Fibroblast of the conjunctiva (primary cell): ENCODE measurements around the gene CHSY1.

Experiments used
- DNase-seq: peaks from one replicate; pipeline ENCODE4 v3.0.0-alpha.2; 2010; ENCODE audit warnings: low read depth

The CHSY1 gene

DNA sequence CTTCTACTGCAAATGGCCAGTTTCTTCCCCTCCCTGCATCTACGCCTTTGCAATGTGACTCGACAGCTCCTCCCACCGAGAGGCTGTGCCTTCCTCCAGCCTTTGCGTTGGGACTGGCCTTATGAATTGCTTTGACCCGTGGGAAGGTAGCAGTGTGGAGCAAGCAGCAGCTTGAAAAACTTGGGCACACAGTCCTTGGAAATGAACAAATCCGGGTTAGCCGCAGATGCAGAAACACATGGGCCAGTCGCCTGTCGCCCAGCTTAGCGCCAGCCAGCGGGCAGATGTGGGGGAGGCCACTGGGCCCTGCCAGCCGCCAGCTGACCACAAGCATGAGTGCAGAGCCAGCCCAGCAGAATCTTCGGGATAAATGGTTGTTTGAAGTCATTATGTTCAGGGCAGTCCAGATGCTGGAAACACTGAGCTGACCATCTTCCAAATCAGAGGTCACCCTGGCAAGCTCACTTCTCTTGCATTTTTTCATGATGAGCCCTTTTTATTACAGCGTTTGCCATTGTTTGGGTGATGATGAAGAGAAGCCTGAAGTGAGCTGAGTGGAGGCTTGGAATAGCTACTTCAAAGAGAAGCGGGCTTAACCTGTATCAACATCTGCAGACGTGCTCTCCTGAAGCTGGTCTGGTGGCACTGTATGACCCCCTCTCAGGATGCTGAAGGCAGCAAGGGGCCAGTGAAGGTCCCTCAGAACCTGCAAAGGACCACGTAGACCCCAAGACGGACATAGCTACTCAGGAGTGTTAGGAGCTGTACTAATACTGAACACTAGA, 15.7 kb upstream of the CHSY1 start:
- no peak for DNase-seq

- DNase-seq, result no peak
Measured at GRCh38 chr15:101266787-101267186, 14.9 kb upstream of the CHSY1 start.

DNA sequence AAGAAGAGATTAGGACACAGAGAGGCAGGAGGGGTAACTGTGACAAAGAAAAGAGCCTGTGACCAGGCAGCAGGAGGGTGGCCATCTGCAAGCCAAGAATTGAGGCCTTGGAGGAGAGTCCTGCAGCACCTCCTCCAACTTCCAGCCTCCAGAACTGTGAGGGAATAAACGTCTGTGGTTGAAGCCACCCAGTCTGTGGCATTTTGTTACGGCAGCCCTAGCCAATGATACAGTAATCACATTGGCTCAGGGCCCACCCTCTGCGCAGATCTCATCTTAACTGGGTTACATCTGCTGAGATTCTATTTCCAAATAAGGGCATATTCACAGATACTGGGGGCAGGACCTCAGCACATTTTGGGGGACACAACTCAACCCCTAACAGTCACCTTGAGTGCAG, 14.2 kb upstream of the CHSY1 start:
- DNase-seq, result no peak

DNA sequence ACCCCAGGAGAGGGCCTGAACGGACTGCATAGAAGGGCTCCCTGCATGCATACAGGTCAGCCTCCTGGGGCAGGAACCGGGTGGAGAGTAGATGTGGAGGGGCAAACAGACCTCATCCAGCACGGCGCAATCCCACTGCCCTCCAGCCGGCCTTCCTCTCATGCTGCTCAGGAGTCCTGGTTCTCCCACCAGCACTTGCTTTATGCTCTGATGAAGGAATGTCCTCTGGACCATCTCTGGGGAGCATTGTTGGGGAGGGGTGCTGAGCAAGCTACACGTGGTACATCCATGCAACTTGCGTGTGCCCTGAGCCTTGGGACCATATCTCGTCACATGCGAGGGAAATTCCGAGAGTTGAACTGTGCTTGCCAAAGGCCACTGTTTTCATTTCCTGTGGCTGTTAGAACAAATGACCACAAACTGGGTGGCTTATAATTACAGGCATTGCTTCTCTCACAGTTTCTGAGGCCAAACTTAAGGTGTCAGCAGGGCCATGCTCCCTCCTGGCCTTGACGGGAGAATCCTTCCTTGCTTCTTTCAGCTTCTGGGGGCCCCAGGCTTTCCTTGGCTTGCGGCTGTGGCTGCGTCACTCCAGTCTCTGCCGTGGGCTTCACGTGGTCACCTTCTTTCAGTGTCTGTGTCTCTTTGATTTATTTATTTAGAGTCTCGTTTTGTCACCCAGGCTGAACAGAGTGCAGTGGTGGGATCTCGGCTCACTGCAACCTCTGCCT, 13.2 kb upstream of the CHSY1 start:
- no peak for DNase-seq

GRCh38 chr15:101264011-101264410, 12.2 kb upstream of the CHSY1 start:
- DNase-seq, result no peak

DNA sequence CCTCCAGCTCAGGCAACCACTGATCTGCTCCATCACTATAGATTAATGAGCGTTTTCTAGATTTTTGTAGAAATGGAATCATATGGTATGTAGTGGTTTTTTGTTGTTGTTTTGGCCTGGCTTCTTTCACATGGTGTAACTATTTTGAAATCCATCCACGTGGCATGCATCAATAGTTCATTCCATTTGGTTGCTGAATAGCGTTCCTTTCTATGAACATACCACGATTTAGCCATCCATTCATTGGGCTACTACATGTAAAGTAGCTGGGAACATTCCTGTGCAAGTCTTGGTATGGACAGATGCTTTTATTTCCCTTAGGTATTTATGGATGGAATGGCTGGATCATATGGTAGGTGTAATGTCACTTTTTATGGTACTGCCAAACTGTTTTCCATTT, 10.7 kb upstream of the CHSY1 start:
- DNase-seq, result no peak

- peak; percentile 79 for DNase-seq
Measured at GRCh38 chr15:101258238-101259144, 6.6 kb upstream of the CHSY1 start.

DNA sequence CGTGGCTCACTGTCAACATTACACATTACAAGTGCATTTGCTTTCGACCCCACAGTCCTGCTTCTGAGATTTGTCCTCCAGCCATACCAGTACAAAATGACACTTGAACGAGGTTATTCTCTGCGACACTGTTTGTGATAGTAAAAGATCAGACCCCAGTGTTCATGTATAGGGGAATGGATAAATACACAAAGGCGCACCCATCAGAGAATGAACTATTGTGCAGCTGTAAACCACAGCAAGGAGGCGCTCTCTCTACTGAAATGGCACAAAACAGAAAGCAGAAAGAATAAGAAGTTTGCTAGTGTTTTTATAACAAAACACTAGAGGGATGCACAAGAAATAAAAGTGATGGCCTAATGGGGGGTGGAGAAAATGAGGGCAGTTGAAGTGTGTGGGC, 4.9 kb upstream of the CHSY1 start:
- no peak for DNase-seq

DNA sequence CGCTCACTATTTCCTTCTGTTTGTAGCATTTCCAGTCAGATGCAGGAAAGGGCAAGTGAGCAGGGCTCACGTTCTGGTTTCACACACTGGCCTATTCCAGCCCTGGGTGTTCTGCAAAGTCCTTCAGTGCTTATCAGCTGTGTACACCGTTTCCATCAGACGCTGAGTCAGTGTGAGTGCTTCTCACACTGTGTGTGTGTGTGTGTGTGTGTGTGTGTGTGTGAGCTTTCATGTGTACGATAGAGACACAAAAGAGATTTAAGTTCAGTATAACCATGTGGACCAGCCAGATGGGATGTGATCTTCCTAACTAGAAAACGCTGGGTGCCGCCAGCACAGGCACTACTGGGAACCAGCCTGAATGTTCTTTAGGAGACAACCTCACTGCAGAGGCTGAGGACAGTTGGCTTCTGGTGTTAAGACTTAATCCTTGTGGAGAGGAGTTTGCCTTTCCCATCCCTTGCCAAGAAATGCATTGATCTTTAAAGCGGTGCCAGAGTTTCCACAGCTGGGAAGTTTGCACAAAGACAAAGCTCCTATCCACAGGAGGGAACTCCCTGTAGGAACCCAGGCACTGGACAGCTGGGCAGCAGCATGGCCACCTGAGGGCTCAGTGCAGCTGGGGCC, 3.9 kb upstream of the CHSY1 start:
- no peak for DNase-seq

DNA sequence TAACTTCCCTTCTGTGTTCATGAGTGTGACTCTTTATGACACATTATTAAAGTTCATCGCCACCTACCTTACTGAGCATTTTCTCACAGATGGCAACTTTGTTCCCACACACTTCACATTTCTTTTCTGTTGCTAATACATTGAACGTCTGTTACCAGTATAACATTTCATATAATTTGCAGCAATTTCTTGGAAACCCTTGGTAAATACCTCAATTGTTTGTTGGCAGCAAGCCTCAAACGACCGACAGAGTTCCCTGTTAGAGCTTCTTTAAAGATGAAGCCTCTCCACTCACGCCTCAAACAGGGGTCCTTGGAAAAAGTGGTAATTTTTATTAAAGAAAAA, 3.2 kb upstream of the CHSY1 start:
- DNase-seq, result no peak

- DNase-seq, result no peak
Measured at GRCh38 chr15:101254157-101255050, 2.6 kb upstream of the CHSY1 start.

DNA sequence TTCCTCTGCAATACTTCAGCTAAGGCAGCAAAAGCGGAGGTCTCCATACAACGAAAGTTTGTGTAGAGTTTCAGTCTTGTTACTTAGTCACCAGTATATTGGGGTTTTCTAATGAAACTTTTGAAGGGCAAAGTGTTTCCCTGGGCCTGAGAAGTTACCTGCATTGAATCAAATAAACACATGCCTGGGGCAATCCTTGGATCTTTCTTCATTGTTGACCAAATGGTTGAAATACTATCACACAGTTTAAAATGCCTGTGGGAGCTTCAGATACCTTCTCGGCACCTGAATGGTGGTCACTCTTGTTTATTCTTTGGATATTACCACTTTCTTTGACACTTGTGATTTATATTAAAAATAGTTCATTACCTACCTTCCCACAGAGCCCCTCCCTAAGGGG, 988 bp upstream of the CHSY1 start:
- no peak for DNase-seq

GRCh38 chr15:101250873-101251829, 697 bp downstream of the CHSY1 start:
- no peak for DNase-seq

- DNase-seq, result peak; percentile 83
Measured at GRCh38 chr15:101250341-101250831, 1.5 kb downstream of the CHSY1 start.

DNA sequence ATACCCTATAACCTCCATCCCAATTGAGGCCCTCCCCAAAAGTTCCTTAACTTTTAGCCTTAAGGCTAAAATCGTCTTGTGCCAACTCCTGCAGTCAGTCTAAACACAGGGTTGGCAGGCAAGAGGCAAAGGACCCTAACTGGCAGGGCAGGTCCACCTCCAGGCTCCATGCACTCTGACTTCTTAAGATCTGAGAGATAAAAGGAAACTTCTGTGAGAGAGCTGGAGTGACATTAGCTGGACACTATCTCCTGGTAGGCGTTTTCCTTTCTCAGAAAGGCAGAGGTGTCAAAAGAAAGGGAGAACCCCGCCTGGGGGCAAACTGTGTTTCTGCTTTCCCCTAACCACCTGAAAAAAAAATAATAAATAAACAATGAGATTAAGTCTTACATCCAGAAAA, 3.6 kb downstream of the CHSY1 start:
- no peak for DNase-seq

DNA sequence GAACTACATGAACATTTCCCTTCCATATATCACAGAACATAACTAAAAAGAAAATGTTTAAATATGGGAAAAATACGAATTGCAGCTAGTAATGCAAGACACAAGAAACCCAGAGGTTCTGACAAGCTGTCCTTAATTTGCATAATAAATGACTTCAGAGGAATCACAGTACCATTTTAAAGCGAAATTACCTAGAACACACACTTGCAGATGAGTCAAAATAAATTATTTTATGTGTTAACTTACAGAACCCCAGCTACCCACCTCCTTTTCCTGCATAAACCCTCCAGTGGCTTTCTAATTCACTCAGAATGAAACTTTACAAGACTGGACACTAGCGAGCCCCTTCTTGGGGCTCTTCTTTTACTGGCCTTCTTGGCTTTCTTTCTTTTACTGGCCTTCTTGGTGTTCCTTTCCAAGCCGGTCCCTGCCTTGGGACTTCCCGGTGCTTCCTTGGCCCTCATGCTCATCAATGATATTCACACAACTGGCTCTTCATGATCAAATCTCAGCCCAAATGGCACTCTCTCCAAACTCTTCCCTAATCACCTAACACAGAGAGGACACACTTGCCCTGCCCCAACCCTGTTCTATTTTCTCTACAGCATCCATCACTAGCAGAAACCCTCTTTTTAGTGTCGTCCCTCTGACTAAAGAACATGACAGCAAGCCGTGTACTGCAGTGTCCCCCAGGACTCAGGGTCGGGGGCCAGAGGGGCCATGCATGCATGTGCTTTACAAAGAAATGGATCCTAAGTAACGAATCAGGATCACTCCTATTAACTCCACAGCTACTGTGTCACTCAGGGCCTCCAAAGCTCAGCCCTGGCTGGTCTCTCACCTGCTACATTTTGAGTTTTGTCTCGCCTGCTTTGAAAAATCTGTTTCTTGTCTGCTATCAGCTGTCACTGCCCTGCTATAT, 4.8 kb downstream of the CHSY1 start:
- DNase-seq, result no peak

- DNase-seq, result no peak
Measured at GRCh38 chr15:101246391-101246790, 5.5 kb downstream of the CHSY1 start.

DNA sequence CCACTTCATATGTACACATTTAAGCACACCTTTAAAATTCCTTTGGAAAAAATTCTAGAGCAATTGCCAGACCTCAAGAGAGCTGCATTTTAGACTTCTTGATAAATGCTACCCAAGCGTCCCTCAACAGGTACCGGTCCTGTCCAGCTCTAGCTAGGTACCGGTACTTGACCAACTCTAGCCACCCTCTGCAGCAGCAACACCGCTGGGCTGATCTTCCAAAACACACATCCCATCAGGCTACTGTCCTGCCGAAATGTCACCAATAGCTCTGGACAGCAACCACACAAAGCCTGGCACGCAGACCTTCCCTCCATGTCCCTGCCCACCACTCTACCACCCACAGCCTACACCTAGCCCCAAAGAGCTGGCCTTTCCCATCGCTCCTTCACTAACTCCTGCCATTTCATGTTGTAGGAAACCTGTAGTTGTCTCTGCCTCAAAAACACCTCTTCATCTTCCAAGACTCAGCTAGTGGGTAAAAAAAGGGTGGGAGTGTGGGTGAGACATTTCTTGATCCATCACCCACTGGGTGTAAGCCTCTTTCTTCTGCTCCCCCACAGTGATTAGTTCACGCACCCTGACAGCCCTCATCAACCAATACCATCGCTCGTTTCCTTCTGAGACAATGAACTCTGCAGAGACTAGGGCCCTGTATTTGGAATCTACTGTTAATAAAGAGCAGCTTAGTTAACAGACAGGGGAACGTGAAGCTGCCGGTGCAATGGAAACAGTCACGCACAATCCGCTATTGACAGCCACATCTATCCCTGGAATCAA, 6.8 kb downstream of the CHSY1 start:
- DNase-seq, result no peak
